ENCODE results near the gene RAD51B.

The RAD51B gene

DNA sequence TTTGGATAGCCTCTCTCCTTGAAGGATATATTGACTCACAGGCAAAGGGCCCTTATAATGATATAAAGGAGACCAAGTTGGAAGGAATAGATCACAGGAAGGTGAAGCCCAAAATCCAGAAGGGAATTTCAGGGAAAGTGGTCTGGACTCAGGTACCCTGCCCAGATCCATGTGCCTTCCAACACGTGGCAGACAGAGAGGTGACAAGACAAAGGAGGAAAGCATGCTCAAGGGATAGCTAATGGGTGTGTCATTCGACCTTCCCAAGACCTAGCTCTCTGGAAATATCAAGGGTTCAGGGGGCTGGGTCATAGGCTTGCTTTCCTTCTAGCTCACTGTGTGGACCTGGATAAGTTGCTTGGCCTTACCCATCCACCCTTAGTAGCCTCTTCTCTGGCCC lies 759.0 kb downstream of the RAD51B start:
- no peak for DNase-seq (ENCODE audit: low read depth in 2 of 2, low spot score in 1 of 2)

GRCh38 chr14:68580096-68580645 lies 760.6 kb downstream of the RAD51B start:
- no peak for DNase-seq (ENCODE audit: low read depth in 2 of 2, low spot score in 1 of 2)

GRCh38 chr14:68580671-68581070 lies 761.1 kb downstream of the RAD51B start:
- no peak for DNase-seq (ENCODE audit: low read depth in 2 of 2, low spot score in 1 of 2)

DNA sequence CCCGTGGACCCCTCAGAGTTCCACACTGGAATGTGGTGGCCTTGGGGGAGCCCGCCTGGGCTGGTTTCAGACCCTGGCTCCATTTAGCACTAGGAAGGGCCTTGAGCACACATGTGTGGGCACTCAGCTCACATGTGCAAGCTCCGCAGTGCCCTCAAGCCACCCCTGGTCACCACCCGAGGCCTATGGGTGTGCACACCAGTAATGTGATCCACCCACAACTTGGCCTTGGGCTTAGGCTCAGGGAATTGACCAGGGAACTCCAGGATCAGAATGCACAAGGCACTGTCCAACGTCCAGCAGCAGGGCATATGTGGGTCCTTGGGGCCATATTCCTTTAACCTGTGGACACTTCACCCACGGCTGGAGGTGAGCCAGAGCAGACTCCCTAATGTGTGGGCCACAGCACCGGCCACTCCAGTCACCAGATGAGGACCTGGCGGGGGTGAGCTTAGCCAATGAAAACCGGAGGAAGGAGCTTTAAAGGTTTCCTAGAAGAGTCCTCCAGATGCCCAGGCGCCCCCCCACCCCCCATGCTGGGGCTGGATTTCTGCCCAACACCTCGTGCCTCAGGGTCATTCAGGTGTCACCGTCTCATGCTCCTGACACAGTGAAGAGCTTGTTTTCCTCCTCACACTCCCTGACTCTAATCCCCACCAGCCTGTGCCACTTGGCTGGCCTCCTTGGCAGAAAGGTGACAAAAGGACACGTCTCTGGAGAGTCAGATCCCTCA lies 764.1 kb downstream of the RAD51B start:
- DNase-seq (ENCODE audit: low read depth in 2 of 2, low spot score in 1 of 2), result no peak

GRCh38 chr14:68584786-68585185 lies 765.2 kb downstream of the RAD51B start:
- DNase-seq (ENCODE audit: low read depth in 2 of 2, low spot score in 1 of 2), result no peak

- DNase-seq (ENCODE audit: low read depth in 2 of 2, low spot score in 1 of 2), result no peak
These were observed 766.1 kb downstream of the RAD51B start for GRCh38 chr14:68585690-68586089.

DNA sequence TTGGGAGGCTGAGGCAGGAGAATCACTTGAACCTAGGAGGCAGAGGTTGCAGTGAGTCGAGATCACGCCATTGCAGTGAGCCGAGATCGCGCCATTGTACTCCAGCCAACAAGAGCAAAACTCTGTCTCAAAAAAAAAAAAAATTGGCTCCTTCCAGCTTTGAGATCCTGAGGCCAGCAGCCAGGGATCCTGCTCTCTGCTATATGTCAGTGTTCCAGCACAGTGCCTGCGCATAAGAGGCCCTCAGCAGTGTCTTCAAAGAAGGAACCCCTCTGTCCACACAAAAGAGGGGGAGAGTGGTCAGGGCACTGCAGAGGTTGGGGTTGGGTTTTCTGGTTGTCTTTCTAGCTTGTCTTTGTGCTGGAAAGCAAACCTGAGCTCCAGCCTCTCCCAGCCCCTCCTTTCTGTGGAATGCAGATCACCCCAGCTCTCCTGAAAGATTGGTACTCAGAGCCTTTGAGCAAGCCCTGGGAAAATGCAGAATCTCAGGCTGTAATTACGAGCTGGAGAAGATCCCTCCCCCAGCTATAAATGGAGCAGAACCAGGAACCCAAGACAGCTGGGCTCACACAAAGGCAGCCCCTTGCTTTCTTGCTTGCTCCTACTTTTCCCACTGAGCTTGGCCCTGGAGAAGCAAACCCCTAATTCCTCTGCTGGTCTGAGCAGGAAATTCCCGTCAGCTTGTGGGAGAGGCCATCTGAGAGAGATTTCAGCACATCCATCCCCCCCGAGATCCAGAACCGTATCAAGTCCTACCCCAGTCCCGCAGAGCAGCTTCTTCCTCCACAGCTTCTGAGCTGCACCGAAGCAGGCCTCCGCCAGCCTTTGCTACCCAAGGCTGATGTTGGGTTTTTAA lies 767.5 kb downstream of the RAD51B start:
- DNase-seq (ENCODE audit: low read depth in 2 of 2, low spot score in 1 of 2), result no peak

DNA sequence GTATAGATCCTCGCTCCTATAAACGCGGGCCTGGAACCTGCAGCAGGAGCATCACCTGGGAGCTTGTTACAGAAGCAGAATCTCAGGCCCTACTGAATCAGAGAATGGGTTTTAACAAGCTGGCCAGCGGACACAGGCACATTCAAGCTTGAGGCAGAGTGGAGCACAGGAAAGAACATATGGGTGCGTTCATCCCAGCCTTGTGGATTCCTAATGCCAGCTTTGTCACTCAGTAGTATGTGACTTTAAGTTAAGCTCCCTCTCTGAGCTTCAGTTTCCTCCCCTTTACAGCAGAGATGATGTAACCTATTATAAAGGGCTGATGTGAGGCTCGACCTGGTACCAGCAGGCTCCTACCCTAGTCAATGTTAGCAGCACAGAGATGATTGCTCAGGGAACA lies 768.4 kb downstream of the RAD51B start:
- no peak for DNase-seq (ENCODE audit: low read depth in 2 of 2, low spot score in 1 of 2)

DNA sequence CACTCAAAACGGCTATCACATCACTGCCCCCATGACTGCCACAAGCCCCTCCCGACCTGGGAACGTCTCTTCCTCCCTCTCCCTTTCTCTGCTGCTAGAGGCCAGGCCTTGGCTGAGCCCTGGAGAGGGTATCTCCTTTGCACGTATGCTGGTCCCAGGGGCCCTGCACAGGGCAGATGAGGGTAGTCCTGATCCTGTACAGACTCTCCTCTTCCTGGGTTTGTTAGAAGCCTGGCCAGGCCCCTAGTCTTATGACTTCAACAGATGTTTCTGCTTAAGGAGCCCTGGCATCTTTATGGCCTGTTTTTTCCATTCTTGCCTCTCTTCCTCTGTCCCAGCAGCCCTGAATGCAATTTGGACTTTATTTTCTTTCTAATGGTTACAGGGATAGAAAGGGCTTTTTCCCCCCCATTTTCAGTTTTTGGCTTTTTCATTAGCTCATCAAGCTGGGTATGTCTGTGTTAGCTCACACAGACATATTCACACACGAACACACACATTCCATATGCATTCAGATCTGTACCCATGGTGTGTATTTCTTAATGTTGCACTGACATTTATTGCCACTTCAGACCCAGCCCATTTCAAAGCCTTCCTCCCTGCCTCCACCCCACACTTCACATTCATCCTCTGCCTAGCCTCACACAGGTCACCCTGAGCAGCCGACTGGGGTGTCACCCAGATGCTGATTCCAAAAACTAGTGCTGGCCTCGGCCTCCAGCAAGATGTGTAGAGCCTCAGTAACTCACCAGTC lies 770.0 kb downstream of the RAD51B start:
- no peak for DNase-seq (ENCODE audit: low read depth in 2 of 2, low spot score in 1 of 2)

DNA sequence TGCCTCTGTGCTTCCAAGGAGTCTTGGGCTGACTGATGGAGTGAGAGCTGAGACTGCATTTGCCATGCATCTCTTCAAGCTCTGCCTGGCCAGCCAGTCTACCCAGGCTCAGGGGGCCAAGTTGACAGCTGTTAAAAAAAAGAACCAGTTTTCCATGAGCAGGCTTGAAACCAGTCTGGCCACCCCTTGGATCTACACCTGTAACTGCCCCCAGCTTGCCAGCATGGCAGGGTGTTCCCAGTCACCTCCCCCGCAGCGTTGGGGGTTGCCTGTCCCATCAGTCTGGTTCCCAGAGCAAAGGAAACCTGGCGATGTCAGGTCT lies 770.6 kb downstream of the RAD51B start:
- no peak for DNase-seq (ENCODE audit: low read depth in 2 of 2, low spot score in 1 of 2)

DNA sequence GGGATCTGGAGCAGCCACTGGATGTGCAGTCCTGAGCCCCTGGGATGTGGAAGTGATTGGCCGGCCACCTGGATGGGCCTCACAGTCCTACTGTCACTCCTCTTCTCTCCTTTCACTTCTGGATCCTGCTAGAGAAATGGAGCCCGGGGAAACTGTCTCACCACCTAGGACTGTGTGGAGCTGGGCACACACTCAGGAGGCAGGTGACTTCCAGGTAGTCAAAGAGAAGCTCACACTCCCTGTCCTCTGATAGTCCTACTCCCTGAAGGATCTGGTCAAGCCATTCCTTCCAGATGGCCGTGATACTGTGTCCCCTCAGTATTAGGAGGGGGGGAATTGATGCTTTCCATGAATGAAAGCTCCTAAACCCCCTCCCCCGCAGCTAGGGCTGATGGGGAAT lies 772.2 kb downstream of the RAD51B start:
- no peak for DNase-seq (ENCODE audit: low read depth in 2 of 2, low spot score in 1 of 2)

DNA sequence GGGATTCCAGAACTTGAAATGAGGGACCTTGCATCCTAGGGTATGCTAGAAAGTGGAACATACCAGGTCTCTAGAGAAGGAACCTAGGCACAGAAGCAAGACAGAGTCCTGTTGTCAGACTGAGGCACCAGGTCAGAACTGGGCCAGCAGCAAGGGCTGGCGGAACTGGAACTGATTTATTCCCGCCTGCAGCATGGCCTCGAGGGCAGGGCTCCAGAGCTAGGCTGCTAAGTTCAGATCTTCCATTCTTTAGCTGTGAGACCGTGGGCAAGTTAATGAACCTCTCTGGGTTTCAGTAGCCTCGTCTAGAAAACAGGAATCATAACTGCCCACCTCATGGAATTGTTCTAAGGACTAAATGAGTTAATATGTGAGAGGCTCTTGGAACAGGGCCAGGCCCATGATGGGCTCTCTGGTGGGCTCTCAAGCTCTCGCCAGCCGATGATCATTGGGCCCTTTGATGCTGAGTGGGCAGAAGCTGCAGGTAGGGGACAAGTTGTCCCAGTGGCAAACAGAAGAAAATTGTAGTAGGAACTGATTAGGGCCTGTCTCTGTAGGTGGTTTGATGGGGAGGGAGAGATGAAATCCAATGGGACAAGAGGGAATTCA lies 773.5 kb downstream of the RAD51B start:
- DNase-seq (ENCODE audit: low read depth in 2 of 2, low spot score in 1 of 2), result no peak

DNA sequence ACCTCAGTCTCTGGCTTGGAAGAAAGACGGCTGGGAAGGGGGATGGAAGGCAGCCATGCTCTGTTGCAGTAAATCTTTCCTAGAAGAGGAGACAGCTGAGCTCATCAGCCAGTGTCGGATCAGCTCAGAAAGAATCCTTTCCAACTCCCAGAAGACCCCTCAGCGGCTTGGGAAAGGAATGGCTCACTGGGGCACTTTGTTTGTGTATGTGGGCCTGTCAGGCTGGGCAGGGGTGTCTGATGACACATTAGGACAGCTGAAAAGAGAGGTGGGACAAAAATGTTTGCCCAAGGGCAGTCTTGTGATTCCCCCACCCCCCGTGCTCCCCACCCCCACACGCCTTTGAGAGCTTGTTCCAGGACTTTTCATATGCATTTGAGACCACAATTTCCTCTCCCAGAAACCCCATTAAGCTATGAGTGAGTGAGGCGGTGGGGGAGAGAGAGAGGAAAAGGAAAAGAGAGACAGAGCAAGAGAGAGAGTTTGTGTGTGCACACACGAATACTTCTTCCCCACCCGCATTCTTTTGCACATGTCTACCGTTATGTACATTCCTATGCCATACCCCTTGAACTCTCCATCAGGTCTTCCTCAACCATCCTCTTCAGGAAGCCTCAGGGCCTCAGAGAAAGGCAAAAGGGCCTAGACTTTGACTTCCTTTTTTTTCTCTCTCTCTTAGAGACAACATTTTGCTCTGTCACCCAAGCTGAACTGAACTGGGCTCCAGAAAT lies 774.4 kb downstream of the RAD51B start:
- DNase-seq (ENCODE audit: low read depth in 2 of 2, low spot score in 1 of 2), result no peak

GRCh38 chr14:68594737-68595380 lies 775.3 kb downstream of the RAD51B start:
- DNase-seq (ENCODE audit: low read depth in 2 of 2, low spot score in 1 of 2), result no peak

GRCh38 chr14:68596211-68596610 lies 776.6 kb downstream of the RAD51B start:
- DNase-seq (ENCODE audit: low read depth in 2 of 2, low spot score in 1 of 2), result no peak

DNA sequence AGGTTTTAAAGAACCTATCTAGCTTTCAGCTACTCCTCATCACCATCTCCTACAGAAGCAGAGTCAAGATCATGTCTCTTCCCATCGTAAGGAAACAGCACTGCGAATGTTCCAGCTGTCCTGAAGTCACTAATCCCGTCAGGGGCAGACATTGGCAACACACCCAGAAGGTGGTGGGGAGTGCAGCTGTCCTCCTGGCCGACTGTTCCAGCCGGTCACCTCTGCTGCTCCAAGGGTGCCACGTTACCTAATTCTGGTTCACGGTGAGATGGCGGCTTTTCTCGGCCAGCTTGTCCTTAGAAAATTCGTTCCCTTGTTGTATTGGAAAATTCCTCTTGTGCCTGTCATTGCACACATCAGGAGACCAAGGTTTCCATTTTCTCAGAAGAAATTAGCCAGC lies 777.1 kb downstream of the RAD51B start:
- DNase-seq (ENCODE audit: low read depth in 2 of 2, low spot score in 1 of 2), result no peak

GRCh38 chr14:68598089-68598488 lies 778.5 kb downstream of the RAD51B start:
- no peak for DNase-seq (ENCODE audit: low read depth in 2 of 2, low spot score in 1 of 2)

DNA sequence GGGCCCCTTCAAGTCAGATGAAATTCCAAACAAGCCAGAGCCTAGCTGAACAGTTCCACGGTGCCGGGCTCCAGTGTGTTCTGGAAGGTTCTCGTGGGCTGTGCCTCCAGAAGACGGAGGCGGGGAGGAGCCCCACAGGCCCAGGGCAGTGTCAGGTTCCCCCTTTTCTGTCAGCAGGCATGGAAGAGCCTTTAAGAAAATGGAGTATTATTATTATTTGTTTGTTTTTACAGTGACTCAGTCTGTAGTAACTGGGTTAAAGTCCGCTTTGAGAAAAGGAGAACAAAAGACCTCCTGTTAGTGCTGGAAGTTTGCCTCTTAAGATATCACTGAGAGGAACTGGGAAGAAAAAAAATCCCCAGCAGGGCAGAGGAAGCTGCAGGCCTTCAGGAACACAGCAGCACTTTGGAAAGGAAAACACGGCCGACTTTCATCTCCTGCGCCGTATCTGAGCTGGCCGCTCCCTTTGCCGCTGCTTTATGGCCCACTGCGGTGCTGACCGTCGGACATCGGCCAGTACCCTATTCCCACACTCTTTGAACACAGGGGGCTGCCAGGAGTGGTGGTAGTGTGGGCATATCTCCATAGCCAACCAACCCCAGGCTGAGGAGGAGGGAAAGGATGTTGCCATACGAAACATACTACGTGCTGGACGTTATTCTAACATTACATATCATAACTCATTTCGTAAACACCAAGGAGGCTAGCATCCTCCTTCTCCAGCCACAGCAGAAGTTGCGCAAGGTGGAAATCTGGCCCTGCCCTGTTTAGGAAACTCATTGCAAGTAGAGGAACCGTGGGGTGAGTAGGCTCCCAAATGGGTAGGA lies 779.3 kb downstream of the RAD51B start:
- DNase-seq (ENCODE audit: low read depth in 2 of 2, low spot score in 1 of 2), result no peak

DNA sequence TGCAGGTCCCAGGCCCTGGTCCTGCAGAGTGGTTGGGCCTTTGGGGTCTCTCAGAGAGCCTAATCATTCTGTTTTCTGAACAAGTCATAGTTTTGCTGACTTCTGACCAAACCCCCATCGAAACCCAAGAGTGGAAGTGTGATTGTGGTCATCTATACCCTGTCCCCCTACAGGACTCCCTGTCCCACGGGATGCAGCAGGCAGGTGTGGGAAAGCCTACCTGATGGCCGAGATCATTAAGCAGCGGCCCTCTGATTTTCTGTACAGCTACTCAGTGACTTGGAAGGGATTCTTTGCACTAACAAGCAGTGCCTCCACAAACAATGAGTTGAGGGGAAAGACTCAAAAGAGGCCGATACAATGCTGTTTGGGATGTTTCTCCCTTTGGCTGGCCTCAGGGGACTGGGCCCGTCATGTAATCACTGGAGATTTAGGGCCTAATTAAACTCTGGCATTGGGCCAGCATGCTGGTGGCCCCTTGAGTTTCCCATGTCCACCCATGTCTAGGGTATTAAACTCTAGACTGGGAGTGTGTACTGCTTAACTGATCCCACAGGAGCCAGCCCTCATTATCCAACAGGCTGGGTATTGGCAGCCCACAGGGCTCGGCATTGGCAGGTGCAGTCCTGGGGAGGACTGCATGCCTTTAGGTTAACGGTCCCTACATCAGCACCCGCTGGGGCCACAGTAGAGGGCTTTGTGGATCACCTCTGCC lies 780.5 kb downstream of the RAD51B start:
- no peak for DNase-seq (ENCODE audit: low read depth in 2 of 2, low spot score in 1 of 2)
